ENCODE results near the gene XIRP2.

XIRP2 gene

DNA sequence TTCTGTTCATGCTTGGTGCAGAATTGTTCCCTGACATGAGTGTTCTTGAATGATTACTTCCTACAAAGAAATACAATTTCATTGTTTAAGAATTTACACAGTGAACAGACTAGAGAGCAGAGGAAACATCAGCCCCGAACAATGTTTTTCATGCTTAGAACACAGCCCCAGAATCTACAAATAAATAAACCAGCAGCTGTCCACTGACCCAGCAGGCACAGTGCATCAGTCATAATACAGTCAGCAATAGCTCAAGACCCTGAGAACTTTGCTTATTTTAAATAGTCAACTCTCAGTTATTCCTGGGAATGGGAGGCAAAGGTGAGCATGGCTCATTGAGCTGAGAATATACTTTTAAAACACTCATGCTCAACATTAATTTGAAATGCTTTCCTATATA lies 38.4 kb downstream of the XIRP2 start:
- no peak for DNase-seq

DNA sequence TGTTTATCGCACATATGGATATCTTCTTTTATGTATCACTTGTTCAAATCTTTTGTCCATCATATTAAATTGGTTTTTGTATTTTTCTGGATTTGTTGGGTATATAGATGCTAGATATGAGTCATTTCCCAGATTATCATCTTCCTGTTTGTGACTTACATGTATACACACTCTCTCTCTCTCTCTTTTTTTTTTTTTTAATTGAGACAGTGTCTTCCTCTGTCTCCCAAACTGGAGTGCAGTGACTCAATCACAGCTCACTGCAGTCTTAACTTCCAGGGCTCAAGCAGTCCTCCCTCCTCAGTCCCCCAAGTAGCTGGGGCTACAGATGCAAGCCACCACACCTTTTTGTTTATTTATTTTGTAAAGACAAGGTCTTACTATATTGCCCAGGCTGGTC lies 43.8 kb downstream of the XIRP2 start:
- DNase-seq = no peak

DNA sequence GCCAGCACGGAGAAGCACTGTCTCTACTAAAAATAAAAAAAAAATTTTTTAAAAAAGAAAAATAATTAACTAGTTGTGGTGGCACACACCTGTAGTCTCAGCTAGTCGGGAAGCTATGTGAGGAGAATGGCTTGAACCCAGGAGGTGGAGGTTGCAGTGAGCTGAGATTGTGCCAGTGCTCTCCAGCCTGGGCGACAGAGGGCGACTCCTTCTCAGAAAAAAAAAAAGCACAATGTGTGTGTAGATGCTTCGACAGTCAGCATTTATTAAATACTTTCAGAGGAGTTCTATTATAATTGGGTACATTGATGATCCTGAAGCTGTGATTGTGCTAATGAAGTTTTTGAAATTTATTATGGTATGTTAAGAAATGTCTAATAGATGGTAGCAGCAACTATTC lies 46.5 kb downstream of the XIRP2 start:
- DNase-seq = no peak

DNA sequence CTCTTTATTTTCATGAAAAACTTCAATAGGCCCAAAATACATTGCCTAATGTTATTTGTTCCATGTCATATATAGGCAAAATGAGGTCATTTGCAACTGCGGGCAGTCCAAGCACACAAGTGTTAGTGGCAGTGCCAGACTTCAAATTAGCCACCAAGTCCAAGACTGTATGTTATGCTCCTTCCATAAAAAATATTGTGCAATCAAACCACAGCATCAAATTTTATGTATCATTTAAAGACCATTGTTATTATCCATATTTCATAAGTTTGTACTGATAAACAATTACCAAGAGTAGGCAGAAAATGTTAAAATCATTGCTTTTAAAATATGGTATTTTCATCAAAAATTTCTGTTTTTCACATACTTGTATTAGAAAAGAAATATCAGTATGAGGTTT lies 54.1 kb downstream of the XIRP2 start:
- DNase-seq = no peak

DNA sequence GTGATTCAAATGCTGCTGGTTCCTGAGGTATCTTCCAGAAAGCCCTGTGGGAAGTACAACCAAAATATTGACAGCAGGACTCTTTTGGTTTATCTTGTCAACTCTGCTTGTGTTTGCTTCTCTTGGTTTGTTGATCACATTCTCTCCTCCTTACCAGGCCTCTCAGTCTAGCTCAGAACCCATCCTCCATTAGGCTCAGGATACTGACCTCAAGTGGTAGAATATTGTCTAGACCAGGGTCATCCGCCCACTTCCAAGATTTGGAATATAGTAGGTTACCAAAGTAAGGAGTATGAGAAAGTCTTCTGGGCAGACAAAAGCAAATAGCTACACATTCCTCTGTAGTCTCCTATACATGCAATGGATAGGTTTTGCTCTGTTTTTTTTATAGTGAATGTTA lies 56.6 kb downstream of the XIRP2 start:
- no peak for DNase-seq

DNA sequence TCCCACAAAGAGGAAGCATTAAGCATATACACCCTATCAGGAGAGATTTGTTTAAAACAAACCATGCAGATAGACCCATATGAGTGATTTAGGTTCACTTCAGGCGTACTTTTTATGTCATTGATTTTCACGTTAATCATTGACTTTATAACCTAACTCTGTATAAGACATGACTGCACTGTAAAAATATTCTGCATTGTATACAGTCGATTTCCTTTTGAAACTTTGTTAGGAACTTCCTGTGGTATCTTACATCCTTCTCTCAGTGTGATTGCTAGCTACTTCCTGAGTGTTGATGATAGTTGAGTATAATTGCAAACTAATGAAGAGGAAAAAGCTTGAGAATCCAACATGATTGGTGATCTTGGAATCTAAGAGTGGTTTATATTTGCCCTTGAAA lies 69.4 kb downstream of the XIRP2 start:
- no peak for DNase-seq

DNA sequence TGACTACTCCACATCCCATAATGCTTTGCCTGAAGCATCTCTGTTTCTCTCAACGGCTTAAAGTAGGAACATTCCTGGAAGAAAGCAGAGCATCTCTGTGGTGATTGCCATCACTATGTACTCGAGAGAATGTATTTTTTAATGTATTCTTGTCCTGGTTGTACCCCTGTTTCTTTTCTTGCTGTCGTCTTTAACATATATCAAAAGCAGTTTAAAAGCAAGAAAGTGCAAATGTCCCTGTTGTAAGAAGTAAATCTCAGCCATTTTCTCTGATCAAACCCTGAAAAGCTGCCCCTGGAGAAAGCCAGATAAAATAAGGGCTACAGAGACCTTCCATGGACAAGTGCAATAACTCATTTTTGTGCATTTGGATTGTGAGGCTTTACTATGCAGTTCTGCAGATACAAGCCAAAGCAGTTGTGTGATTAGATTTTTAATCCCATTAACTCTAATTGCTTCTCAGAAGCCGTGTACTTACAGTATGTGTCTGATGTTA lies 70.8 kb downstream of the XIRP2 start:
- no peak for DNase-seq

DNA sequence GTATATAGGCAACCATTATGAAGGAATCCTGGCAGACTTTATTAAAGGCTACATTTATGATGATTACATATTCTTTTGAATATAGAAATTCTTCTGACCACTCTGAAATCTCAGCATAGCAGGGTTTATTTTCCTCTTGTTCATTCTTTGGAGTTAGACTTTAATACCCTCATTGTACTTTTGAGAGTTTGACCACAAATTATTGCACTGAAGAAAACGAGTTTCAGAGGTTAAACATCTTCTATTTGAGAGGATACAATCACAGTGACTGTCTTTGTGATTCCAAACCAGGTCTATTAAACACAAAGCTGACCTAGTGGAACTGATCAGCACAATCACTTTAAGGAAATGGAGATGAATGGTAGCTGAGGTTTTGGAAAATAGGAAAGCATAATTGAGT lies 71.3 kb downstream of the XIRP2 start:
- DNase-seq = no peak

DNA sequence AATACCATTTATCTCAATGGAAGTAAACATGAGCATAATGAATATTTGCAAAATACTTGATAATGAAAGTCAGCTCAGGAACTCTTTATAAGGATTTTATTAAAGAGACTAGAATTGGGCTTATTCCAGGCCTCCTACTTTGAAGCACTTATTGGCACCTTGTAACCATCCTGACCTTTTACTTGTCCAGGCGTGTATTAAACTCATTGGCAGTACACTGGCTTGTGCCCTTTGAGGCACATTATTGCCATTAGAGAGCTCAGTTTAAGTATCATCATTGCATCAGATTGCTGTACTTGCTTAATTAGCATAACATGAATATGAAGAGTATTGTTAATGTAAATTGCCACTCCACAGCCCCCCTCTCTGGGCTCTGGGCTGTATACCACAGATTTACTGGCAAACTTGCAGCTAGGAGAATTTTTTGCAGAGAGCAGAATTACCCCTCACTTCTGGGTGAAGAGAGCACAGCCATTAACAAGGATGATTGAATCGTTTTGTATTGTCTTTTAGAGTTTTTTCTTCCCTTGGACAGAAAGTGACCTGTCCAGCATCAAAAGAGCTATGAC lies 72.5 kb downstream of the XIRP2 start:
- no peak for DNase-seq

DNA sequence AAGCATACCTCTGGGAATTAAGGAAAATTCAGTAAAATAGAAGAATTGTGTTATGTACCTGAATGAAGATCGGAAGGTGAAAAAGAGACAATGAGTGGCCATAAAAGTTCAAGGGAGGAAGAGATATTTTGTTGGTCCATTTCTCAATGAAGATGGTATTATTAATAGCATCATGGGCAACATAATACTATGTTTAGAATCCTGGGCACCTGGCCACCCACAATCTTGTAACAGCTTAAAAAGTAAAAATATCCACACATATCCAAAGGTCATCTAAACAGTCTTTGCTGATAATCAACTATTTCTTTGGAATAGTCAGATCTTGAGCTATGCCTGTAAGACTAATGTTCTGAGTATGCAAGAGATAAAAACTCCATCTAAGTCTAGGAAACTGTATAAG lies 73.7 kb downstream of the XIRP2 start:
- no peak for DNase-seq

DNA sequence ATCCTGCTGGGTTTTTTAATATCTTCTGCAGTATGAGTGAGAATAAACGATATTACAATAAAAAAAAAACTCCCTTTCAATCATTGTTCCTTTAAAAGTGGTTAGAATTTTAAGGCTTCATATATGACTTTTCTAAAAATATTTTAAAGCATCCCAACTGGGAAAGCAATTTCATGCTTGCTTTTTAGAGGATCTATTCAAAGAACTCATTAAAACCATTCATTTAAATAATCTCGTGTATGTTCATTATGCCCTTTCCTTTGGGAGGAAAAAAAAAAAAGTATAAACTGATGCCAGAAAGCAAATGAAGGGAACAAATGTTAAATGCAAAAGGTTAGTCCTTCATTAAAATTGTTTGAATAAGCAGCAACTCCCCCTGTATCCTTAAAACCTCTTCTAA lies 81.2 kb downstream of the XIRP2 start:
- DNase-seq = no peak

DNA sequence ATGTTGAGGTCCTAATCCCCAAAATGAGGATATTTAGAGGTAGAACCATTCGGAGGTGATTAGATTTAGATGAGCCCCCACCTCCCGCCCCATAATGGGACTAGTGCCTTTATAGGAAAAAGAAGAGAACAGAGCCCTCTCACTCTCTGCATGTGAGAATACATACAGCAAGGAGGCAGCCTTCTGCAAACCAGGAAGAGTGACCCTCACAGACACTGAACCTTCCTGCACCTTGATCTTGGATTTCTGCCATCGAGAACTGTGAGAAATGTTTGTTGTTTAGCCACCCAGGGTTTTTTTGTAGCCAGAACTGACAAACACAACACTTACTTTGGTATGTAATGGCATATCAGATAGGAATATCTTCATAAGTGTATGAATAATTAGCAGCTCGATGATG lies 83.7 kb downstream of the XIRP2 start:
- DNase-seq = no peak

DNA sequence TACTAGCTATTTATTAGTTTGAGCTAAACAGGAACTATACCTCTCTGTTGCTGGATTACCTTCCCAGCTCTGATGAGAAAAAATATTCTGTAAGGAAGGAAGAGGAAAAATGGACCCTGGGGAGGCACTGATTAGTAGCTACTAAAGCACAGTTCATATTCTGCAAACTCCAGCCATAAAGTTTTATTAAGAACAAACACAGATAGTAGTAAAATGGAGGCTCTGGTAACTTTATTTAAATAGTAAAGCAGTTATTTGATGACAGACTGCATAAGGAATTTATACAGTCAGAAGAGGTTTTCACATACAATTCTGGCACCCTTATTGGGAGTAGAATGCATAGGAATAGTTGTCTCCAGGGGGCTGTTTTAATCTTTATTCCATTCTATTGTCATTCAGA lies 84.1 kb downstream of the XIRP2 start:
- no peak for DNase-seq

DNA sequence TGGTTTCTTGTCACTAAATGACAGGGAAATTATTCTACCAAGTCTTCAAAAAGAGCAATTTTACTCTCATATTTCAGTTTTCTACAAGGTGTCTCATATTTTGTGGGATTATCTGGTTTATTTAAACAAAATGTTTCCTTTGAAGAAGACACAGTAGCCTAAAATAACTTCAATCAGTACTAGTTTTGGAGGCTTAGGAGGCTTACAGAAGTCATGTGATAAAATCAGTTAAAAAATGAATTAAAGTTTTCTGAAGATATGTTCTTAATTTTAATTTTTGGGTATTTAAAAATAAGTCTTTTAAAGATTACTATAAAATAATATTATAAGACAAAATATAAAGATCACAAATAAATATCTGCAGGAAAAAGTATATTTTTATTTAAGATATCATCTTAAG lies 95.9 kb downstream of the XIRP2 start:
- no peak for DNase-seq

DNA sequence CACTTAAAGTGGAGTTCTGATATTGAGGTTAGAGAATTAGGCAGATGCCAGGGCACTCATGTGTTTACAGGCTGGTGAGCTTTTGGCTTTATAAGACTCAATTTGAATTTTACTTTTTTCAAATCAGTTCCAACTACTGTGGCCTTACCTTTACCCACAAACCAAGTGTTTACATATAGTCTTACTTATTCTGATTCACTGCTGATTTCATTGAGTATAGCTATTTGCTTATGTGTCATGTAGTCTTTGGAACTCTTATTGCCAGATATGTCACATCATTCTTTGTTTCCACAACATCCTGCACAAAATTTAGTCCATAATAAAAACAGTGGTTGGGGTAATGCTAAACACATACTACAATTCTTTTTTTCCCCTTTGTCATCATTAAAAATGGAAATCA lies 96.5 kb downstream of the XIRP2 start:
- no peak for DNase-seq

DNA sequence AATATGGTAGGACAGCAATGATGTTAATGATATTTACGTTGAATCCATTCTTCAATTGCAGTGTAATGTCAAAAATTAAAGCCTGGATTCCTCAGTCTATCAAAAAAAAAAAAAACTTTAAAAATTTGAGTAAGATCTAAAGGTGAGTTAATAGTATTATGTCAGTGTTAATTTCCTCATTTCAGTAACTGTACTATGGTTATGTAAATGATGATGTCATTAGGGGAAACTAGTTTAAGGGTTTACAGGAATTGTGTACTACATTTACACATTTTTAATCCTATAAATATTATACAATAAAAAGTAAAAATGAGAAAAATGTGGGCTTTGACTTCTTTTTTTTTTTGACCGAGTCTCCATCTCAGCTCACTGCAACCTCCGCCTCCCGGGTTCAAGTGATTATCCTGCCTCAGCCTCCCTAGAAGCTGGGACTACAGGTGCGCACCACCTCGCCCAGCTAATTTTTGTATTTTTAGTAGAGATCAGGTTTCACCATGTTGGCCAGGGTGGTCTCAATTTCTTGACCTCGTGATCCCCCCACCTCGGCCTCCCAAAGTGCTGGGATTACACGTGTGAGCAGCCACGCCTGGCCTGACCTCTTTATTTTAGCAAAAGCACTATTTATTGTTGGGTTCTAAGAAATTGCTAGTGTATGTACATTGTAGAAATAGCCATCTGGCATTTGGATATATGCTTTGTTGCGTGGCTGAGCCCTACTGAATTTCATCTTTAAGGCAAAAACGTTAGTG lies 106.5 kb downstream of the XIRP2 start:
- DNase-seq = no peak

DNA sequence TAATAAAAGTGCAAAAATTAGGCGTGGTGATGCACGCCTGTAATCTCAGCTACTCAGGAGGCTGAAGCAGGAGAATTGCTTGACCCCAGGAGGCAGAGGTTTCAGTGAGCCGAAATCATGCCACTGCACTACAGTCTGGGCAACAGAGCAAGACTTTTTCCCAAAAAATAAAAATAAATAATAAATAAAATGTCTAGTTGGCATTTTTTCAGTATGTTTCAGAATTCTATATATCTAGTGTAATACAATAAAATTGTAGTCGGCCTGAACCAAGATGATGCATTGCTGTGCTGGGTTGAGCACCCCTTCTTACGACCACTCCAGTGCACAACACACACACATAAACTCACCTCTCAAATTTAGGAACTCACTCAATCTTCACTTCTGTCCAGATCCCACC lies 108.2 kb downstream of the XIRP2 start:
- DNase-seq = no peak

DNA sequence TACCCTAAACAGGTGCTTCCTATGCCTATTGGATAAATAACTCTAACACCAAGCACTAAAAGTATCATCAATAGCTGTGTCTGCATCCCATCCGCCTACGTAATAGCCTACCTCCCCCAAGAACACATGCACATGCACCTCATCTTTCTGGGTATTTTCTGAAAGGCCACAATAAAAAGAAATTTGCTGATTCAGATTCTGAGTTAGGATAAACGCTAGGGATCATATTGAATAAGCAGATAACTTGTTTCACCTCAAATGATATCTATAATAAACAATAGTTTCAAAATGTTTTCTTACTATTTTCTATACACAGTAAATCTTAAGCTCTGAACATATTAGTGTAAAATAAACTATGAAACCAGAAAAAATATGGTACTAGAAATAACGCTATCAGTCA lies 112.9 kb downstream of the XIRP2 start:
- DNase-seq = no peak

DNA sequence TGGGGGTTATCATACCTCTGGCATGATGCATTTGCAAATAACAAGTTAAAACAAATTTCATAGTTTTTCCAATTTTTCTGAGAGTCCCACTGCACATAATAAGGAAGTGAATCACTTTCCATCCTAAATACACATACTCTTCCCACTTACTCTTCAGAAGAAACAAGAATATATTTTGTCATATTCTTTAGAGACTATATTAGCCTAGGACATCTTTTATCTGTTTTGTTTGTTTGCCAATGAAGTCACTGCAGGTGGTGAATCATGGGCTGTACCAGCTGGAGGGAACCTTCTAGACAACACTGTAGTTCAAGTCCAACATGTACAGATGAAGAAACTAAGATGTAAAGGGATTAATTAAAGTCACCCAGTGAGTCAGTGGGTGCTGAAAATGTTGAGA lies 116.8 kb downstream of the XIRP2 start:
- DNase-seq = no peak

DNA sequence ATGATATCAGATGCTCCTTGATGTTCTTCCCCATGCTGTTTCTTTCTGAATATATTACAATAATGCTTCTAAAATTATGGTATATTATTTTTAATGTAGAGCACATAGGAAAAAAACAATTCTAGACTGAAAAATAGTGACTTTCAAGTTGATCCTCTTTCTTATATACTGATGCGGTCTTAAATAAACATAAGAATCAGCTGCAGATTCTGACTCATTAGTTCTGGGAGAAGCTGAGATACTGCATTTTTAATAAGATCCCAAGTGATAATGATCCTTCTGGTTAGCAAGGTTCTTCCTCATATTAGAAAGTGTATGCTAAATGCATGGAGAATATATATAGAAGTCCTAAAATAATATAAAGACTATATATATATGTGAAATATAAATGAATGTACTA lies 124.9 kb downstream of the XIRP2 start:
- no peak for DNase-seq

DNA sequence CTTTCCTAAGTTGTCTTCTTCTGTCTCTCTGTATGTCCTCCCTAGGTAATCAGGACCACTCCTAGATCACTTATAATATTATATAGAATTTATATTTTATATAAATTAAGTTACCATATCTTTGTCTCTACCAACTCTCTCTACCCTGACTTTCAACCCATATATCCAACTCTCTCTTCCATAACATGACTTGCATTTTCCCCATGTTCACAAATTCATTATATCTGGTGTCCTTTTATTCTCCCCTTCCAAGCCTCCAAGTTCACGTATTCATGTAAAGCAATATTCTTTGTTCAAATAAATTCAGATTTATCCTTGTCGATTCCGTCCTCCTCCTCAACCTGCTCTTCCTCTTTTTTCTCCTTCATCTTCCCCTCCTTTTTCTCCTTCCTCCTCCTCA lies 127.5 kb downstream of the XIRP2 start:
- DNase-seq = no peak

DNA sequence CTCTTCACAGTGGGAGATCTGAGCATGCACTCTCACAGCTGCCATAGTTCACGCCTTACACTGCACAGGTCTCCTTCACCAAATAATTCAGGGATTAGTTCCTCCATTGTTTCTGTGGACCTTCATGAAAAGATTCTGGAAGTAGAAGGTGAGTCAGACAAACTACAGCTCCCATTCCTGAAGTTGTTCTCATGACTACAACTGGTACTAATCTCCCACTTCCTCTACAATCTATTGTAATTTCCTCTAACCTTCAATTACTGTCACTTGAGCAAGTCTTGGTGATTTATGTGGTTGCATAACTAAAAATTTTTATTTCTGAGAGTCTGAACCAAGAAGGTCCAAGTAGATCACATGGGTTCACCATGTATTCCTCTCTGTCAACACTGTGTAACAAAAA lies 128.7 kb downstream of the XIRP2 start:
- no peak for DNase-seq

DNA sequence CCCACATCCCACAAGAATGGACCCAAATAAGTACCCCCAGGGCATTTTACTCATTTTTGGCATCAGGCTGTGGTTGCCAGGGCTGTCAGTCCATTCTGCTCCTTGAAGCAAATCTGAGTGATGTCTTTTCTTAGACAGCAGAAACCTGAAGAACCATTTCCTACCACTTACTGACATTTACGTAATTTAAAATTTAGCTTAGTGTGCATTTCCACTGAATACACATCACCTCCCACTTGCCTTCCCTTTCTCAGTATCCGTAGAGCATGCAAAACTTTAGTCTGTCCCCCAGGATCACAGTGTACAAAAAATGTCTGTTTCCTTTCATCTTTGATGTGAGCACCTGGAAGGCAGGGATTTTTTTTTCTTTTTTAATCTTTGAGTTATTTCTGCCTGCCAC lies 130.3 kb downstream of the XIRP2 start:
- no peak for DNase-seq

DNA sequence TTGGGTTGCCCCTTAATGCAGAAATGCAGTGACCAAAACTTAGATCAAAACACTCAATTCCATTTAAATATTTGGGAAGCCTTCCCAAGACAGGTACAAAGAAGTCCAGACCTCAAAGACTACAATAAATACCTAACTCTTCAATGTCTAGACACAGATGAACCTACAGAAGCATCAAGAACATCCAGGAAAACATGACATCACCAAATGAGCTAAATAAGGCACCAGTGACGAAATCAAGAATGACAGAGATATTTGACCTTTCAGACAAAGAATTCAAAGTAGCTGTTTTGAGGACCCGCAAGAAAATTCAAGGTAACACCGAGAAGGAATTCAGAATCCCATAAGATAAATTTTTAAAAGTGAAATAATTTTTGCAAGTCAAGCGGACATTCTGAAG lies 140.2 kb downstream of the XIRP2 start:
- no peak for DNase-seq

Measured in hypothalamus (tissue), 51 donors.